Stimulated activated CD8-positive, alpha-beta memory T cell treated with anti-CD3 and anti-CD28 coated beads, Interleukin-15, amount 100 ng/mL, for 24 hours (primary cell): ENCODE measurements around the gene ARHGAP26.
"Not testable (repeated sequence)": the region's sequence is repeated elsewhere in the genome, so short reads cannot be mapped to it uniquely, and the experiment has no call there.

ENCODE experiments used
- DNase-seq: peaks from one replicate; pipeline ENCODE4 v3.0.0-alpha.2; 2020; ENCODE audit warnings: low read depth

ARHGAP26 gene

DNA sequence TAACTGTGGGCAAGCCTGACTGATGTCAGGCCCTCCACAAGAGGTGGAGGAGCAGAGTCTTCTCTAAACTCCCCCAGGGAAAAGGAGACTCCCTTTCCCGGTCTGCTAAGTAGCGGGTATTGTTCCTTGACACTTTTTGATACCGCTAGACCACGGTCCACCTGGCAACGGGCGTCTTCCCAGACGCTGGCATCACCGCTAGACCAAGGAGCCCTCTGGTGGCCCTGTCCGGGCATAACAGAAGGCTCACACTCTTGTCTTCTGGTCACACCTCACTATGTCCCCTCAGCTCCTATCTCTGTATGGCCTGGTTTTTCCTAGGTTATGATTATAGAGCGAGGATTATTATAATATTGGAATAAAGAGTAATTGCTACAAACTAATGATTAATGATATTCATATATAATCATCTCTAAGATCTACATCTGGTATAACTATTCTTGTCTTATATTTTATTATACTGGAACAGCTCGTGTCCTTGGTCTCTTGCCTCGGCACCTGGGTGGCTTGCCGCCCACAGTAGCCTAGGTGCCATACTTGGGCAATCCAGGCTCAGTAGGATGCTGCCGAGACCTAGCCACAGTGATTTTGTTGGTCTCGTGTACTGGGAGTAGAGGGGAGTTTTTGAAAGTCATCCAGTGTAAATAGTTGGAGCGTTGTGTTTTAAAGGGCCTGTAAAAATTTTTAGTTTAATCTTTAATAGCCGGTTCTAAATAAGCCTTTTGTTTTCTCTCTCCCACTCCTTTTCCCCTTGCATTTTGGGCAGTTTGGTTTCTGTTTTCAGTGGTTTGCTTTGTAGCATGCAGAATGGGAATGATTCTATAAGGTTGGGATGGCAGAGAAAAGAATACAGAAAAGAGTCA lies 195.3 kb downstream of the ARHGAP26 start:
- not testable (repeated sequence) for DNase-seq

DNA sequence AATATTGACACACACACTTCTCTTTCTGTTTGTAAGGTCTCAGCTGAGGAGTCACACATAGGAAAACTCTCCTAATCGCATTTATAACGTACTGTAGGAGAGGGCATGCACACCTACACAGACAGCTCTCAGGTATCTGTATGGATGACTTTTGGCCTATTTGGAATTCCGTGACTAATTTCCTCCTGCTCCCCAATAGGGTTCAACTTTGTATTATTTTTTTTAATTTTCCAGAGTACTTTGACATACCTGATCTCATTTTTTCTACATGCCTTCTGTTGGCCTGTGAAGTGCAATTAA lies 195.9 kb downstream of the ARHGAP26 start:
- no peak for DNase-seq

DNA sequence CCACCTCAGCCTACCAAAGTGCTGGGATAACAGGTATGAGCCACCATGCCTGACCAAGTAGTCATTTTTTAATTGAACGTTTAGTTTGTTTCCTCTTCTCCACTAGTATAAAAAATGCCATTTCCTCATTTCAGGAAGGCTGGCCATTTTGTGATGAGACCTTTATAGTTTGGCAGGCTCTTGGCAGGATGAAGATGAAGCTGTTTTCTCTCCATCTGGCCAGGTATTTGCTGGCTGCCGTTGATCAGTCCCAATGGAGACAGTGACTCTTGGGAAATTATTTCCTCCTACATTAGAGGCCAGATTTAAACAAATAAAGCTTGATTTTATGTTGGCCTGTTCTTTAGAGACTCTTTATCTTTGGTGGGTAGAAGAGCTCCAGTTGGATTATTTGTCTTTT lies 199.0 kb downstream of the ARHGAP26 start:
- DNase-seq, result no peak

DNA sequence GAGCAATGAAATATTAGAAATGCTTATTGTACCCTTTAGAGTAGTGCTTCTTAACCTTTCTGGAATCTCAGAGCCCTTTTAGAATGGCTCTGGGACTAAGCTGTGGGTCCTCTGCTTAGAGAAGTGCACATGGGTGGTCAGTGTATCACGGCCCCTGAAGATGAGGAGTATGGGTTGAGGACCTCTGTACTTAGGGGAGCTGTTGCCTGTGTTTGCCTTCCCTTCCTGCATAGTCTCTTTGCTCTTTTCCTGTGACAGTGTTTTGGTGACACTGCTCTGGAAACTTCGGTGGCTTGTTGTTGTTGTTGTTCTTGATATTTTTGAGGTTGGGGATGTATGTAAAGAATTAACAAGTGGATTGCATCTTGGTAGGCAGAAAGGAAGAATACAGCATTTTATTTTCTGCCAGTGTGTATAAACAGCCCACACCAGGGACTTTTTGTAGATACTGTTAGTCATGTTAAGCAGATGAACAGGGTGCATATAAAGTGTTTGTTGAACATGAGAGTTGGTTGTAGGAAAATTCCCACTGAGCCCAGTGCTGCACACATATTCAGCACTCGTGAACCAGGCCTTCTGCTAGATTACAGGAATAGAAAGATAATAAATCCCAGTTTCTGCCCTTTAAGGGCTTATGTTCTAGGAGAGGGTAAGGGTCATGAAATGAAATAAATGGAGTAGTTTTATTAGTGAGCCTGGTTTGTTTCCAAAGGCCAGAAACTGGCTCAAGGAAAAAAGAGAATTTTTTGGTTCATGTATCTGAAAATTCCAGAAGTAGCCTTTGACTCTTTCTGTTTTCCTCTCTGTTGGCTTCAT lies 199.7 kb downstream of the ARHGAP26 start:
- DNase-seq, result no peak

DNA sequence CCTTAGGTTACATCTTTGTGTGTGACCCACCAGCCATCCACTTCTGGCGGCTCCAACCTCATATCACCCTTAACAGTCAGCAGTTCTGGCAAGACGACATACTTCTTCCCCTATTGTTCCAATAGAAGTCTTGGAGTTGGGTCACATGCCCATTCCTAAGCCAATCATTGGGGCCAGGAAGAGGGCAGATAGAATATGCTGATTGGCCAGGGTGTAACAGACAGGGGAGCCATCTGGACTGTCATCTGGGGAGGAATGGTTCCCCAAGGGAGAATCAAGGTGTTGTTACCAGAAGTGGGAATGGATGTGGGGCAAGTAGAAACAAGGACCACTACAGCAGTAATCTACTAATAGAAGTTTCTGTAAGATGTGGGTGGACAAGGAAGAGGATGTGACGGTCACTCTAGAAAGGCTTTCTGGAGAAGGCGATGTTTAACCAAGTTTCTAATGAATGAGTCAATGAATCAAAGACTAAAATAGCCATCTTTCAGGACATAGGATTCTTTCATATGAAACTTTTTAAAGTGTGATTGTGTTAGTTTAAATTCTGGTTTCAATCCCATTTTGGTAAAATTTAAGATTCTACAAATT lies 200.4 kb downstream of the ARHGAP26 start:
- DNase-seq, result no peak

DNA sequence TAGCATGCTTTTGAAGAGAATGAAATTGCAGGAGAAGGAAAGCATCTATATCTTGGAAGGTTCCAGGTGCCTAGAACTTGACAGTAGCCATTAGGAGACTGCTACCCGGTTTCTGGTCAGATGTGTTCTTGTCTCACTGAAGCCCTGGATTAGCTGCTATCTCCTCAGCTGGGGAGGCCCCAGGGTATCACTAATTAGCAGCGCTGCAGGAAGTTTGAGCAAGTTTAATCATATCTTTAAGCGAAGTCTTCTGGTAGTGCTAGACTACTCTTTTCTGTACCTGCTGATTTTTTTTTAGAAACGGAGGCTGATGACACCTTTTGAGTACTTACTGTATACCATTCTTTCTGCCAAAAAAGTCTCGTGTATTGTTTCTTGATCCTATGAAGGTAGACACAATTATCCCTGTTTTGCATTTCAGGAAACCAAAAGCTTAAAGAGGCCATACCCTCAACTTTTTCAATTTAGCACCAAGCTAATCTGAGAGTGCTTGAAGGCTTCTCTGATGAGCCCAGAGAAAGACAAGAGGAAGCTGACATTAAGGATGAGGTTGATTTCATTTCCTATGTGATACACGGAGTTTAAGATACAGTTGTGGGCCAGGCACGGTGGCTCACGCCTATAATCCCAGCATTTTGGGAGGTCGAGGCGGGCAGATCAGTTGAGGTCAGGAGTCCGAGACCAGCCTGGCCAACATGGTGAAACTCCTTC lies 201.3 kb downstream of the ARHGAP26 start:
- no peak for DNase-seq

DNA sequence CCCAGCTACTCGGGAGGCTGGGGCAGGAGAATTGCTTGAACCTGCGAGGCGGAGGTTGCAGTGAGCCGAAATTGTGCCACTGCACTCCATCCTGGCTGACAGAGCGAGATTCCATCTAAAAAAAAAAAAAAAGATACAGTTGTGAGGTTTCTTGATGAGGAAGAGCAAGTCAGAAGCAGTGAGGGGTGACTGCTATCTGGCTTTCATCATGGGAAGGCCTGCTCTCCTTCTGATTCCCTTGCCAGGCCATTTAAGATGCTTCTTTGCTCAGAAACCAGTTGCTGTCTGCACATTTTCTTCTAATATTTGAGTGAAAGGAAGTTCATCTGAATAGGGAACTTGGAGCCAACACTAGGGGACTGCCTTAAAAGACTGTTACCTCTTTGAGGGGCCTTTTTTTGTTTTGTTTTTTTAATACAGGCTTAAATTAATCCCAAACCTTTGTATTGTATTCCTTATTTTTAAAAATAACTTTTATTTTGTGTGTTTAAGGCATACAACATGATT lies 201.9 kb downstream of the ARHGAP26 start:
- DNase-seq, result no peak

DNA sequence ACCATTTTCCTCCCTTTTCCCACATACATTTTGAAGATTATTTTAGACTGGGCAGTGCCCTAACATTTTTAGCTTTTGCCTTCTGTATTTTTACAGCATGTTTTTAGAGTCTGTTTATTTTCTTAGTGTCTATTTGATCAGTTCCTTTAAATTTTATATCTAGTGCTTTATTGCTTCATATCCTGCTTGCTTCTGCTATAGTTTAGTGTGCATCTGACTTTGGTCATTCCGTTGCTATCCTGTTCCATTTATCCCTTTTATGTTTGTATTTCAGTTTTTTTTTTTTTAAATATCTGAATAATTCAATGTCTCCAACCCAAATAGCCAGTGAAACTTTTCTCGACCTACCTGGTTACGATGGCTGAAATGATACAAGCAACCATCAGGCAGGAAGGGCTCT lies 203.8 kb downstream of the ARHGAP26 start:
- no peak for DNase-seq

DNA sequence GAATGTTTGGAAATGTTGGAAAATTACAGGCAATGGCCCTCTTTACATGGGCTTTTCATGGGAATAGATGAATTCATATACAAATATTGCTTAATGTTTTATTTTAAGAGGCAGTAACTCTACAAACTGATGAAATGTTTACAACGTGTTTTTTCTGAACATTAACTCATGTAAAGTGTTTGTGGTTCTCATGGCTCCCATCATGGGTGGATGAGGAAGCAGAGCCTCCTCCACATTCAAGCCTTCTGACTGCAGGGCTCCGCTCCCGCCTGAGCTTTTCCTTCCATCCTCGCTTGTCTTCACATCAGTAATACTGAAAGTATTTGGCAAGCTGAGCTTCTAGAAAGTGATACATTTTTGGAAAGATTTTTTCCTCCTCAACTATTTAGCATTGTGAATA lies 204.2 kb downstream of the ARHGAP26 start:
- no peak for DNase-seq

DNA sequence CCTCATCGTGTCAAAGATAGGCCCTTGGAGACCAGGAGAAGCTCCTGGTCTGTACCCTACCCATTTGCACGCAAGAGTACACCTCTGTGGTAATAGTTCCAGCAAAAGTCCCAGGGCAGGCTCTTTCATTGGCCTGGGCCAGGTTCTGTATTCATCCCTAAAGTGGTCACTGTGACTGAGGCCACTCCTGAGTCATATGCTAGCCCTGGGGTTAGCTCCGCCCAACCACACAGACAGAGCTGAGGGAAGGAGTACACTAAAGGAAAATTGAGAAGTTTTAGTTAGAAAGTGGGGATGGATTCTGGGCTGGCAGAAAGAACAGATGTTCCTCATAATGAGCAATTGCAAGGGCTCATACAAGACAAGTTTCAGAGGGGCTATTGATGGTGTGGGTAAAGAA lies 206.7 kb downstream of the ARHGAP26 start:
- no peak for DNase-seq

DNA sequence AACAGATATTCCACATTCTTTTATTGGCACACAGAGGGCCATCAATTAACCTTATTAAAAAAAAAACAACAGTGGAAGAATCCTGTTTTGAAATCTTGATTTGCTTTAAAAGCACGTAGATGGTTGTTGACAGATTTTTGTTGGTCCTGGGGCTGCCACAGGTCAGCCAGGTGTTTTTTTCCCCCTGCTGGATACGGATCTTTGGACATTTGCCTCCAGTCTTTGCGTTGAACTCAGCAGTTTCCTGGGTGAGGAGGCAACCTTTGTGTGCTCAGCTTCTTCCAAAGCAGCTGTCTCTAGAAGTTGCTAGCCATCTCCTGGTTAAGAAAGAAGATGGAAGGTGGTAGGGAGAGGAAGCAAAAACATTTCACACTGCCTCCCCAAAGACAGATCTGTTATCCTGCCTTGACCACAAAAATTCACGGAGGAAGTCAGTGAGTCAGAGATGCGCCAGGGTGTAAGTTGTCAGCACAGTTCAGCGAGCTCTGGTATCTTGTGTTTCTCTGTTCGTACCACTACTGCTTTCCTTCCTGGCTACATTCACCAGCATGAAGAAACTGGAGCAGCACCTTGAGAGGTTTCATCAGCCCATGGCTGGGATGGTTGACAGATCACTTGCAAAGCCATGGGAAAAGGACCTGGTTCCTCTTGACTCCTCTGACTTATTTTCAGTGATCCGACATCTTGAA lies 207.3 kb downstream of the ARHGAP26 start:
- DNase-seq, result no peak

DNA sequence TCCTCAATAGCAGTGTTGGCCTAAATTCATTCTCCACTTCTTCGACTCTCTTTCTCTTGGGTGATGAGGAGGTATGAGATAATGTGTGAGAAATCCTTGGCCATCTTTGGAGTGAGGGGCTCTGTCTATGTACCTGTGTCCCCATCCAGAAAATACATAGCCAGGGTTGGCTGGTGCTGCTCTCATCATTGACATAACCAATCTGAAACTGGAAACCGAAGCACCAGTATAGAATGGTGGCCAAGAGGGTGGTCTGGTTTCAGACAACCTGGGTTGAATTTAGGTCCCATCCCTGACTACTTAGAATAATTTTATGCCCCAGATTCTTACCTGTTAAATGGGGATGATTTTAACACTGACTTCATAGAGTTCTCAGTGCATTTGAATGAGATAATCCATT lies 208.1 kb downstream of the ARHGAP26 start:
- no peak for DNase-seq

DNA sequence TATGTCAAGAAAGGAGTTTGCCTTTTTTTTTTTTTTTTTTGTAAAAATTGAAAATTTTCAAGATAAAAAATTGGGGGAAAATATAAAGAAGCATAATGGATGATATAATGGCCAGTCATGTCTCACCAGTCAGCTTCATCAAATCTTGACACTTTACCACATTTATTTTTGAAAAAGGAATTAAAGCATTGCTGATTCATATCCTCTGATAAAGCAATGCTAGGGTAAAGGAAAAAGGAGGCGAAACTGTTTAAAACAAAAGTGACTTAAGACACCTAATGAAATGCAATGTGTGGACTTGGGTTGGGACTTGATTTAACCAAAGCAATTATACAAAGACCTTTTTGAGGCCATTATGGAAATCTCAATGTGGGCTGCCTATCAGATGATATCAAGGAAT lies 208.5 kb downstream of the ARHGAP26 start:
- no peak for DNase-seq

DNA sequence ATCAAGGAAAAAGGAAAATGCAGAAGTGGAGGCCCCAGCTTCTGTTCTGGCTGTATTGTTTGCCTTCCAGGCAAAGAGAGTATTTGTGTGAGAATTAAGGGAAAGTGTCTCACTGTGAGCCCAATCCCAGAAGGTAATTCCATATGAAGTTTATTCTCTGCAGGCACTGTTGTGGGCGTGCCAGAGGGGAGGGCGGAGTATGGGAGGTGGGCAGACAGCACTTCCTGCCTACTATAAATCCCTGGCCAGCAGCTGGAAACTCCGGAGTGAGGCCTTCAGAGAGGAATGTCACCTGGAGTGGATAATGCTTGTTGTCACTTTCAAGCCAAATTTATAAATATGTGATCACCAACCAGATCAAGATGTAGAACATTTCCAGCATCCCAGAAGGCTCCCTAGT lies 209.5 kb downstream of the ARHGAP26 start:
- DNase-seq, result no peak

DNA sequence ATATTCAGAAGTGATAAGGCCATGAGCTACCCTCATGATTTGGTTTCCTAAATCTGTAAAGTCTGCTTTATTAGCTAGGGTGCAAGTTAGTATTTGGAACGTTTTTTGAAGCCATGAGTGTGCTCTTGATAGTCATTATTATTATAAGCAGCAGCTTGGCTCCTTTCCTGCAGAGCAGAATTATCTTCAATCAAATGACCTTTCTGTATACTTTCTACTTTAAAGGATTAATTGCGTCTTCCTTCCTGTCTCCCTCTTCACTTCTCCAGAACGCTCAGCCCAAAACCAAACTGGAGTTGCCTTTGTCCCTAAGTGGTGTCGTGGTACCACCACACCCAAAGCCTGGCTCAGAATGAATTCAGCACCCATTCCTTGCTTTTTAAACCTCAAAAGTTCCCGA lies 211.3 kb downstream of the ARHGAP26 start:
- DNase-seq, result no peak

DNA sequence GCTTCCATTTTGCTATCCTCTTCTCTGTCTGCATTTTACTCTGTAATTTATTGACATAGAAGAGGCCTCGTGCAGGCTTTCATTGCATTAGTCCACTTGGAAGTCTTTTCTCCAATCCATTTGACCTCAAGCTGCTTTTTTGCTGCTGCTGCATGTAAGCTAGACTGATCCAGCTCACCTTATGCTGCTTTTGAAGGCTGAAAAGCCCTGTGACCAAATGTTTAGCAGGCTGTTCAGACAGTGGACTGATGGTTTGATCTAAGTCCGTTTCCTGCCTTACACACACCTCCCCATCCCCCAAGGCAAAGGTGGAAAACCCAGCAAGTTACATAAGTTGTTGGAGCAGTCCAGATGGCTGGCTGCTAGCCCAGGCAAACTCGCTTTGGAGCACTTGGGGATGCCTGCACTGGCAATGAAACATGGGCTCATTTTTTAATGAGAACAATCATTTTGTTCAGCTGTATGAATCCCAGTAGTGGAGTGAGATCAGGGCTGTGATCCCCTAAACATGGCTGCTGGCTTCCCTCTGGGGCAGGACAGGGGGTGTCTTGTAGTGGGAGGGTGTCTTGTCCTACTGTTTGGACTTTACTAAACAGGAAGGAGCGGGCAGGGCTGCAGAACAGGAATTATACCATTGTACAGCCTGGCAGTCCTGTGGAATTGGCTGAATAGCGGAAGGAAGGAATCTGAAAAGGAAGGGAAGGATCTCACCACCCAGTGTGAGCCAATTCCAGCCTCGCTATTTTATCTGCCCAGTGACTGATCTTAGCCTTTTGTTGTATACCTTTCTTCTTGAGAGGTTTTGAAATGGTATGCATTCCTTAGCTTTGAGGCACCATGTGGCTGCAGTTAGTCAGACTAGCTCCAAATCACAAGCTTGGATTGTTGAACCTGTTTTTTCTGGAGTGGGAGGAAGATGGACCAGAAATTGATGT lies 212.0 kb downstream of the ARHGAP26 start:
- DNase-seq, result no peak

DNA sequence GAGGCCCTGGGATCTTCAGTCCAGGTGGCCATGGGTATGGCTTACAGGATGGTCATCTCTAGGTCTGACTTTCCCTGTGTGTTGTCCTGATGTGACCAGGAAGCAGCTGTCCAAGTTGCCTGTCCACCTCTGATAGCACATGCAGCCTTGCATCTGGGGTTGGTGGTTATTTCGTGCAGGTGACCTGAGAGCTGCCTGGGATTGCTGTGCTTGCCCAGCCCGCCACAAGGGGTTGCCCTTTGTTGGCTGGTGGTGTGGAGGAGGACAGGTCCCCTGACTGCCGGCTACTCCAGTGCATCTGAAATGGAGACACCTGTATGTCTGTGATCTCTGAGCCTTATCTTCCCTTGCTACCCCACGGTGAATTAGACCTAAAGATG lies 212.6 kb downstream of the ARHGAP26 start:
- DNase-seq, result no peak

DNA sequence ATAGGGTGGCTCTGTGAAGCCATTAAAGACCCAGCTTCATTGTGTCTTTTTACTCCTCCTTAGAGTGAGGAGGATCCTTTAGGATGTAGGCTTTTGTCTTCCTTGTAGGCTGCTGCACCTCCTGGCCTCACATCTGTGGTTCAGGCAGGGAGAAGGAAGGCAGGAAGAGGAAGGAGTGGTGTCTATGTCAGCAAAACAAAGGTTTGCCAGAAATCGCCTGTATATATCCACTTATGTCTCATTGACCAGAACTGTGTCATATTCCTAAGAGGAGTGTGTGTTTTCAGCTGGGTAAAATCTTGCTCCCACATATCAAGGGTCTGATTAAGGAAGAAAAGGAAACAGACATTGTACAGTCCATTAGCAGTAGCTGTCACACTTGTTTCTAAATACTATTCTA lies 213.8 kb downstream of the ARHGAP26 start:
- no peak for DNase-seq

DNA sequence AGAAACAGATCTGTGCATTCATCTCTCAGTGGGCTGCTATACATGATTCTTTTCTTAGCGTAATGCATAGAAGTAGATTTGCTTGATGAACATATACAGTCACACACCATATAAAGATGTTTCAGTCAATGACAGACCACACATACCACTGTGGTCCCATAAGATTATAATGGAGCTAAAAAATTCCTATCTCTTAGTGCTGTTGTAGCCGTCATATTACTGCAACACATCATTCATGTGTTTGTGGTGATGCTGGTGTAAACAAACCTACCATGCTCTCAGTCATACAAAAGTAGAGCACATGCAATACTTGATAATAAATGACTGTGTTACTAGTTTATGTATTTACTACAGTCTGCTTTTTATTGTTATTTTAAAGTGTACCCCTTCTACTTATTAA lies 214.3 kb downstream of the ARHGAP26 start:
- DNase-seq, result no peak

DNA sequence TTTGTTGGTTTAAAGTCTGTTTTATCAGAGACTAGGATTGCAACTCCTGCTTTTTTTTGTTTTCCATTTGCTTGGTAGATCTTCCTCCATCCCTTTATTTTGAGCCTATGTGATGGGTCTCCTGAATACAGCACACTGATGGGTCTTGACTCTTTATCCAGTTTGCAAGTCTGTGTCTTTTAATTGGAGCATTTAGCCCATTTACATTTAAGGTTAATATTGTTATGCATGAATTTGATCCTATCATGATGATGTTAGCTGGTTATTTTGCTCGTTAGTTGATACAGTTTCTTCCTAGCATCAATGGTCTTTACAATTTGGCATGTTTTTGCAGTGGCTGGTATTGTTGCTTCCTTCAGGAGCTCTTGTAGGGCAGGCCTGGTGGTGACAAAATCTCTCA lies 219.1 kb downstream of the ARHGAP26 start:
- DNase-seq, result not testable (repeated sequence)

DNA sequence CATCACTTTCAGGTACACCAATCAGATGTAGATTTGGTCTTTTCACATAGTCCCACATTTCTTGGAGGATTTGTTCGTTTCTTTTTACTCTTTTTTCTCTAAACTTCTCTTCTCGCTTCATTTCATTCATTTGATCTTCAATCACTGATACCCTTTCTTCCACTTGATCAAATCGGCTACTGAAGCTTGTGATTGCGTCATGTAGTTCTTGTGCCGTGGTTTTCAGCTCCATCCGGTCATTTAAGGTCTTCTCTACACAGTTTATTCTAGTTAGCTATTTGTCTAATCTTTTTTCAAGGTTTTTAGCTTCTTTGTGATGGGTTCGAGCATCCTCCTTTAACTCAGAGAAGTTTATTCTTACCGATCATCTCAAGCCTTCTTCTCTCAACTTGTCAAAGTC lies 219.9 kb downstream of the ARHGAP26 start:
- not testable (repeated sequence) for DNase-seq
